ENCODE measurements around the gene APBA2.

APBA2 gene

DNA sequence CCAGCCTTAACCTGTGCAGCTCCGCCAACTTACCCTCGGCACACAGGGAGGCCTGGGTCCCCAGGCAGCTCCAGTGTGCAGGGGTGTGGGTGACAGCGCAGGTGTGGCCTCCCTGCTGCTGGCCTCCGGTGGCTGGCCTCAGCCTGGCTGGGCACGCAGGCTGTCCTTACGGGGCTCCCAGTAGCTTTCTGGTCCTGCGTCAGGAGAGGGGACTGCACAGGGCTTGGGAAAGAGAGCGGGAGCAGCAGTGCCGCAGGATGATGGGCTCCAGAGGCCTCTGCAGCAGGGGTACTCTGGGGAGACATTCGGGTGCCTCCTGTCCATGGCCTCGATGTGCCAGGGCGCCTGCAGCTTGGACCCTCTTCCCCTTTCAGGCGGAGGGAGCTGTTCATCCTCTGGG is 9.4 kb downstream of the APBA2 start:
- TF ChIP-seq GATA3 (IDR thresholded peaks at IDR 0.05; ENCODE audit: low read depth, low read length), result no peak
- TF ChIP-seq GATA2 (IDR thresholded peaks at IDR 0.05; ENCODE audit: low read depth, low read length), result no peak

DNA sequence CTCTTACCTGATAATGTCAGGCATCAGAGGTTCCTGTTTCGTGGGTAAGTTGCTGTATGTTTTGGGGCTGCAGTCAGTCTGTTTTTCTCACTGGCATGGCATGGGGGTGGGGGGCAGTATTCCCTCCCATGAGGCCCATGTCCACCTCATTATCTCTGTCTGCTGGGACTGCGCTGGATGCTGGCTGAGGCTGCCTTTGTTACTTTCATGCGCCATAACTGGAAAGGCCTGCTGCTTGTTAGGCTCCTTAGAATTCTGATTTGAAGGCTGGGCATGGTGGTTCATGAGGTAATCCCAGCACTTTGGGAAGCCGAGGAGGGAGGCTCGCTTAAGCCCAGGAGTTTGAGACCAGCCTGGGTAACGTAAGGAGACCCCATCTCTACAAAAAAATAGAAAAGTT is 9.8 kb downstream of the APBA2 start:
- no peak for TF ChIP-seq GATA2 (IDR thresholded peaks at IDR 0.05; ENCODE audit: low read depth, low read length)
- TF ChIP-seq GATA3 (IDR thresholded peaks at IDR 0.05; ENCODE audit: low read depth, low read length), result no peak

DNA sequence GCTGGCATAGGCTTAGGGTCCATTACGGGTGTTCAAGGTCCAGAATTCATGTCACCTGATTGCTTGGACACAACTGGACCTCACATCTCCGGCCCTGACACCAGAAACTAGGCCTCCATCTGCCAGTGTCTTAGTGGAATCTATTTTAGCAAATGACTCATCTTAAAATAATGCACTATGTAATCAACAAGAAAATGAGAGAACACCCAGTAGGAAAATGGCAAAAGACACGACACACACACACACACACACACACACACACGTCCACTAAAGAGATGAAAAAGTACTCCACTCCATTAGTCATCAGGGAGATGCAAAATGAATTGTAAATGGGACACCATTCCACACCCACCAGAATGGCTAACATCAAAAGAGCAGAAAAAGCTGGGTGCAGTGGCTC is 11.2 kb downstream of the APBA2 start:
- no peak for TF ChIP-seq GATA3 (IDR thresholded peaks at IDR 0.05; ENCODE audit: low read depth, low read length)
- no peak for TF ChIP-seq GATA2 (IDR thresholded peaks at IDR 0.05; ENCODE audit: low read depth, low read length)

DNA sequence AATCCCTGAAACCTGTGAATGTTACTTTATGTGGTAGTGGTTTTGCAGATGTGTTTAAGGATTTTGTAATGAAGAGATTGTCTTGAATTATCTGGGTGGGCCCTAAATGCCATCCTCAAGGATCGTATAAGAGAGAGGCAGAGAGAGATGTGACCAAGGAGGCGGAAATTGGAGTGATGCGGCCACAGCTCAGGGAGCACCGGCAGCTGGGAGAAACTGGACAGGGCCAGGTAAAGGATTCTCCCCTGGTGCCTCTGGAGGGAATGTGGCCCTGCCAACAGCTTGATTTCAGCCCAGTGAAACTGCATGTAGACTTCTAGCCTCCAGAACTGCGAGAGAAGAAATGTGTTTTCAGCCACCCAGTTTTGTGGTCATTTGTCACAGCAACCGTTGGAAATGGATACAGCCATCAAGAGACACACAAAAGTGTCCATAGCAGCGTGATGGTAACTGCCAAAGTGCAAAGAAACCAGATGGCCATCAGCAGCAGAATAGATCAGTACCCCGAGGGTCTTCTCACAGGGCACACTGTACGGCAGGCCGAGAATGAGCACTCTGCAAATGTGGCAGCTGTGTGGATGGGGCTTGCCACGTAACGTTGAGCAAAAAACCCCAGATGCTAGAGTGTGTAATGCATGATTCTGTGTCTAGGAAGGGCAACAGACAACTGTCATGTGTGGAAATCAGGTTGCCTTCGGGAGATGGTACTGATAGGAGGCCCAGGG is 12.2 kb downstream of the APBA2 start:
- TF ChIP-seq GATA2 (IDR thresholded peaks at IDR 0.05; ENCODE audit: low read depth, low read length) (peak; percentile 73; the same call in 1 of the 2 replicates), GATA3 (IDR thresholded peaks at IDR 0.05; ENCODE audit: low read depth, low read length) (no peak)

DNA sequence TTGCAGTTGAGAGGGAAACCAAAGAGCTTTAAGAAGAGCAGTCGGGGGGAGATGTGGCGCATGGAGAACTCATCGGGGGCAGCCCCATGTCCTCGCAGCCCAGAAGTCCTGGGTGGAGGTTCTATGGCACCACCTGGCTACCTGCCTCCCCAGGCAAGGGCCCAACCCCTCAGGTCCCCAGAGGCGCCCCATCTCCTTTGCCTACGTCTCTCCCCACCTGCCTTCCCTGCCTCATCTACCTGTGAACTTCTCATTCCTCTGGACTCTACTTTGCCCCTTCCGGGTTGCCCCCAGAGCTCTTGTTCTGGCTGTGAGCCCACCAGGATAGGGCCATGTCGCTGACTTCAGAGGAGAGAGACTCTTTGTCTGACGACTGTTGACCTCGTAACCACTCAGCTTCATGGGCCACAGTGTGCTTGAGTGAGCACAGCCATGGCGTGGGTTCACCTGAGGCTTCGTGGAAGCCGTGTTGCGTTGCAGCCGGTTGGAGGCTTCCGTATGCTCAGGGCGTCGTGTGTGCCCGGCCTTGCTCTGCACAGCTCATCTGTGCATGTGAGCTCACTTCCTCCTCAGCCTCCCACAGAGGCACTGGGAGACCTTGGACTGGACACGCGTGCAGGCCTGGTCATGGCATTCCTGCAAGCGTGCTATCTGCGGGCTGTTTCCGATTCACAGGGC is 13.4 kb downstream of the APBA2 start:
- TF ChIP-seq GATA2 (IDR thresholded peaks at IDR 0.05; ENCODE audit: low read depth, low read length), result no peak
- TF ChIP-seq GATA3 (IDR thresholded peaks at IDR 0.05; ENCODE audit: low read depth, low read length), result no peak

DNA sequence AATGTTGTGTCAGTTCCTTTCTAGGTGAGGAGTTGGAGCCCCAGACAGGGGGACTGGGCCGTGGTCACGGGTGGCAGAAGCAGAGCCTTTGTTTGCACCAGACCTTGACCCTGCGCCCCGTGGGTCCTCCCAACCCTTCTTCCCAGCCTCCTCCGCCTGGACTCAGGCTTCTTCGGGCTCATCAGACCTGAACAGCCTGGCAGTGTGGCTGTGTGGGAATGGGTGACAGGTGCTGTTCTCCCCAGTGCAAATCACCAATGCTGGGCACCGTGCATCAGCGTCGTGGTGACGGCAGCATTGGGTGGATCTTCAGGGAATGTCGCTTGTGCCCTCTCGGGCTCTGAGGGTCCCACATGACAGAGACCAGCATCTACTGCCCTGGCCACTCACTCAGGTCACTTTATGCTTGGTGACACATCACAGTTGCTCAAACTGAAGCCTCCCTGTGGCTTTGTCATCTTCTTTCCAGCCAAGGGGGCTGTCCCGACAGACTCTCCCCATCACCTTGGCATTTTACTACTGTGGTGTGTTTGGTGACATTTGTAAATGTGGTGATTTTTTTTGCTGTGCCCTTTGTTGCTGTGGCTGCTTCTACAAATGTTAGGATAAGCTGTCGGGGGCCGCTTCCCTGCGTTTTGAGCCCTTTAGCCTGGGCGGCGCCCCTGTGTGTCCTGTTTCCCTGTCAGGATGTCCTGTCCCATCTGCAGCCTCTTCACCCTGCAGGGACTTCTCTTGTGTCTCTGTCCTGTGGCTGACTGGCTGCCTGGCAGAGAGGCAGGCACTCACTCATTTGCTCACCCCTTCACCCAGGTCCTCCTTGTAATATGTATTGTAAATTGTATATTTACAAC is 14.5 kb downstream of the APBA2 start:
- TF ChIP-seq GATA3 (IDR thresholded peaks at IDR 0.05; ENCODE audit: low read depth, low read length) (no peak), GATA2 (IDR thresholded peaks at IDR 0.05; ENCODE audit: low read depth, low read length) (no peak)

DNA sequence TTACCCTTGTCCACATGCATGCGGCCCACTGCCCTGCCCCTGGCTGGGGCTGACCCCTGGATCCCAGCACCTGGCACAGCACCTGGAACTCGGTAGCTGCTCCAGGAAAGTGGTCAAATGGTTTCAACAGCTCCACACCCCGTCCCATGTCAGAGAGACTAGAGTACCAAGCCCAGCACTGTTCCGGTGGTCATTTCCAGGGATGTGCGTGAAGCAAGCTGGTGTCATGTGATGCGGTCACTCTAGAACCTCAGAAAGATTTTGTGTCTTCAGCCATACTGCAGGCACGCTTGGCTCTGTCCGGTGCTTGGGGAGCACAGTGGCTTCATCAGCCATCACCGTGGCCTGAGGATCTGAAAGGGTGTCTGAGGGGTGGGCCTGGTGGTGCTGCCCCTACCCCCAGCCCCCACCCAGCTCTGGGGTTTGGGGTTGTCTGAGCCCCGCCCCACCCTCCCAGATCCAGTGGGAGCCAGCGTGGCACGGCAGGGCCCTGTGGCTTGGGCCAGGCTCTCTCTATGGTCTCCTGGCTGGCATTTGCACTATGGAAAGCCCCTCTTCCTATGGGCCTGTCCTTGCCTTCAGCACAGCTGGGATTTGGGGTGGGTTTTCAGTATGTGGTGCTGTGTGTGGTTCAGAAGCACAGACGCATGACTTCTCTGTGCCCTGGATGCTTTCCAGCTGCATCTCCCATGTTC is 15.3 kb downstream of the APBA2 start:
- no peak for TF ChIP-seq GATA3 (IDR thresholded peaks at IDR 0.05; ENCODE audit: low read depth, low read length)
- no peak for TF ChIP-seq GATA2 (IDR thresholded peaks at IDR 0.05; ENCODE audit: low read depth, low read length)

DNA sequence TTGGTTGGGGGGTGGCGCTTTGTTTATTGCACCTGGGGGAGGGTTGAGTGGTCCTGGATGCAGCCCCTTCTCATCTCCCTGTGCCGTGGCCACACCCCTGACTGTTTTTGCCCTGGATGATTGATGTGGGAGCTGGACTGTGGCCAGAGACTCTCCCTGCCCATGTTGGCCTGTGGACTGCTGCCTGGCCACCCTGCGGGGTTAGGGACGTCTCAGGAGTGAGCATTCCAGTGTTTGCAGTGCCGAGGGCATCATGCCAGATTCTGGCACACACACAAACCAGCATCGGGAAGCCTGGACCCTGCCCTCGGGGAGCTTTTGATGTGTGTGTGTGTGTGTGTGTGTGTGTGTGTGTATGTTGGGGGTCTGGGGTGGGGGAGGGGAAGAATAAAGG is 15.8 kb downstream of the APBA2 start:
- no peak for TF ChIP-seq GATA2 (IDR thresholded peaks at IDR 0.05; ENCODE audit: low read depth, low read length)
- no peak for TF ChIP-seq GATA3 (IDR thresholded peaks at IDR 0.05; ENCODE audit: low read depth, low read length)

DNA sequence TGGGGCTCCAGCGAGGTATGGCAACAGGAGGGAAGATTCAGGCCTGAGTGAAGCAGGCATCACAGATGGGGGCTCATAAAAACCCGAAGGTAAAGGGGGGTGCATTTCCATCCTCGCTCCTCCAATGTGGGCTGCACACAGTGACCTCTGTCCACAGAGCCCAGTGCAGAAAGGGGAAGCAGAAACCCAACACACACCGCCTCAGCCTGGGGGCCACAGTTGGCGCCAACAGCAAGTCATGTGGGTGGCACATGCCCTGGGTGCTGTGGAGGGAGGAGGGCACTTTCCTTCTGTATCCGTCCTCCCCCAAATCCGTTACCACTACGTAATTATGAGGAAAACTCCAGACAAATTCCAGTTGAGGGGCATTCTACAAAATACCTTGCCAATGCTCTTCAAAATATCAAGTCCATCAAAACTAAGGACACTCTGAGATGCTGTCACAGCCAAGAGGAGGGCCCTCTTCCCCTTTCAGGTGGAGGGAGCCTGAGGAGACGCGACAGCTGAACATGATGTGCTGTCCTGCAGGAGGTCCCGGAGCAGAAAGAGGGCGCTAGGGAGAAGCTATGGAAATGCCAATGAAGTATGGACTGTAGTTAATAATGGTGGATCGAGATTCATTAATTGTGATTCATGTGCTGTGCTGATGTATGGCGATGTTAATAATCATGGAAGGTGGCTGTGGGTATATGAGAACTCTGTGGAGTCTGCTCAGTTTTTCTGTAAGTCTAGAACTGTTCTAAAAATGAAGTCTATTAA is 16.4 kb downstream of the APBA2 start:
- TF ChIP-seq GATA2 (IDR thresholded peaks at IDR 0.05; ENCODE audit: low read depth, low read length) (no peak), GATA3 (IDR thresholded peaks at IDR 0.05; ENCODE audit: low read depth, low read length) (no peak)

DNA sequence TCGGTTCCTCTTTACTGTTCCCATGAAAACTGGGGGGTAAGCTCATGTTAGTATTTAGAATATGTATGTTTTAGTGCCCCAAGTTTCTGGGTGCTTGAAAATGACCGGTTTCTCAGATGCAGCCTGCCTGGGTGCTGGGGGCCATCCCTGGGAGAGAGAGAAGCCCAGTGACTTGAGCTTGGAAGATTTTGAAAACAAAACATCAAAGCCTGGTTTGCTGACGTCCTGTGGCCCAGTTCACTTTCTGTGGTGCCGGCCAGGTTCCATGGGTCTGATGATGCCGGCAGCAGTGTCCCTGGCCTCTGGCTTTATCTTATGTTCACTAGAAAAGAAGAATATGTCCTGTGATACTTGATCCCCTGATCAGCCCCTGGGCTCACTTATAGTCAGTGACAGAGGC is 17.1 kb downstream of the APBA2 start:
- TF ChIP-seq GATA3 (IDR thresholded peaks at IDR 0.05; ENCODE audit: low read depth, low read length) (no peak), GATA2 (IDR thresholded peaks at IDR 0.05; ENCODE audit: low read depth, low read length) (no peak)

DNA sequence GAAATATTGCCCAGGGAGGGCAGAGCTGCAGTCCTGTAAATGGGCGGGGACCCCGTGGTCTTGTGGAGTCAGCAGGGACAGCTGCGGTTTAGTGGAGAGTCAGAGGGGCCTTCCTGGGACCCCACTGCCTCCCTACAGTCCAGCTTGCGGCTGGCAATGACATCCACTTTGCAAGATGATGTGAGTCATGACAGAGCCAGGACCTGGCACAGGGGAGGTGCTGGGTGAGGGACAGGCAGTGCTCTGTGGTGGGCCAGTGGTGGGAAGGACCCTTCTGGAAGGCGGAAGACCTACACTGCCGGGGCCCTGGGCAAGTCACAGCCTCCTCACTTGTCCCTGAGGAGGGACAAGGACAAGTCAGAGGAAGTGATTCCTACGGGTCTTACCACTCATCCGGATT is 17.8 kb downstream of the APBA2 start:
- TF ChIP-seq GATA3 (IDR thresholded peaks at IDR 0.05; ENCODE audit: low read depth, low read length) (no peak), GATA2 (IDR thresholded peaks at IDR 0.05; ENCODE audit: low read depth, low read length) (no peak)

DNA sequence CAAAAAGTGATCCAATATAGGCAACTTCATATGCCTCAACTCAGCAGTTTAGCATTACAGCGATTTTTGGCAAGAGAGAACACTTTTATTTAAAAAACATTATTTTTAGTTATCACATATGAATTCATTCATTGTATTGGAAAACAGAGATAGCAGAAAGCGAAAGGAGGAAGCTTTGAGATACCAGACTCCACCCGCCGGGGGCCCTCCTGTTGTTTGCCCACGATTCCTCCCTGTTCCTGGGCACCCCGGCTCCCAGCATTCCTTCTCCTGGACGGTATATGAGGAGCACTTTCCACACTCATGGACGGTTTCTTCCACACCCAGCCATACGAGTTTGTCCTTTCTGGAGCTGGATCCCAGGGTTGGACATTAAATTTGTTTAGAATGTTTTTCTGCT is 18.2 kb downstream of the APBA2 start:
- TF ChIP-seq GATA2 (IDR thresholded peaks at IDR 0.05; ENCODE audit: low read depth, low read length), result no peak
- TF ChIP-seq GATA3 (IDR thresholded peaks at IDR 0.05; ENCODE audit: low read depth, low read length), result no peak

Measured in SH-SY5Y (cell line).